SK-N-SH treated with all-trans-retinoic acid at 6 μM for 48 hours (cell line): Measurements from ENCODE around the gene EPB41L4A.

Source experiments
- CSRNP3 ChIP-seq: fragments of 250-450 bp; sonication (Bioruptor Pico); IDR thresholded peaks from 2 replicates; pipeline ENCODE4 v1.5.1; 2021; ENCODE audit warnings: mild to moderate bottlenecking, moderate library complexity
- ESRRG ChIP-seq: fragments of 250-450 bp; sonication (Bioruptor Pico); IDR thresholded peaks from 2 replicates; pipeline ENCODE4 v1.6.1; 2021; ENCODE audit warnings: mild to moderate bottlenecking
- RARB ChIP-seq: fragments of 250-450 bp; sonication (Bioruptor Pico); IDR thresholded peaks from 2 replicates; pipeline ENCODE4 v1.8.0; 2021; ENCODE audit warnings: mild to moderate bottlenecking, moderate library complexity

- TF ChIP-seq ESRRG (CRISPR knock-in tag) (no peak), RARB (CRISPR knock-in tag) (no peak), CSRNP3 (CRISPR knock-in tag) (no peak)
Observed at GRCh38 chr5:112161392-112161748, 257.7 kb downstream of the EPB41L4A start.
